GM18951 (cell line): Measurements from ENCODE around the gene MAD1L1.

Source experiments
- POLR2A ChIP-seq: IDR thresholded peaks from 4 replicates; pipeline ENCODE4 v1.6.1; 2011; ENCODE audit warnings: mild to moderate bottlenecking; ENCODE audit not compliant: insufficient read length, insufficient read depth; ENCODE audit errors: extremely low read depth
- in situ Hi-C: fragments of 300-500 bp; cut with MboI; formaldehyde crosslinking; loops from one replicate; pipeline ENCODE4 v1.12.0; 2022; ENCODE audit warnings: low sequenced_read_pairs, mixed read lengths, inconsistent platforms; ENCODE audit not compliant: unreplicated experiment

The MAD1L1 gene

GRCh38 chr7:2115760-2116447, 116.8 kb downstream of the MAD1L1 start:
- no peak for TF ChIP-seq POLR2A
- in situ Hi-C loops = no loop called here

GRCh38 chr7:2114926-2115759, 117.6 kb downstream of the MAD1L1 start:
- in situ Hi-C loops = no loop called here
- no peak for TF ChIP-seq POLR2A

DNA sequence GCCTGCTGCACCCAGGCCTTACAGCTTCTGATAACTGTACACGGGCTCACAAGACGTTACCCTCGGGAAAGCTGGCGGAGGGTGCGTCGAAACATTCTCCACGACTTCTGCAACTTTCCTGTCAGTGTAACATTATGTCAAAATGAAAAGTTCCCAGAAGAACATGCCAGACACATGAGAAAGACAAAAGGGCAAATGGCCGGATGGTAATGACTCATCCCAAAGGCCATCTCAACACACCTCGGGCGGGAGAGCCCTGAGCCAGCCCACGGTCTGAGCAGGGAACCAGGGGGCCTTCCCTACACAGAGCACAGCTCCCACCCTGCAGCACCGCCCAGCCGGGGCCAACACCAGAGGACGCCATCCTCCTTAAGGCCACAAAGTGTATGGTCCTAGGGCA, 118.7 kb downstream of the MAD1L1 start:
- no peak for TF ChIP-seq POLR2A
- in situ Hi-C loops = no loop called here

DNA sequence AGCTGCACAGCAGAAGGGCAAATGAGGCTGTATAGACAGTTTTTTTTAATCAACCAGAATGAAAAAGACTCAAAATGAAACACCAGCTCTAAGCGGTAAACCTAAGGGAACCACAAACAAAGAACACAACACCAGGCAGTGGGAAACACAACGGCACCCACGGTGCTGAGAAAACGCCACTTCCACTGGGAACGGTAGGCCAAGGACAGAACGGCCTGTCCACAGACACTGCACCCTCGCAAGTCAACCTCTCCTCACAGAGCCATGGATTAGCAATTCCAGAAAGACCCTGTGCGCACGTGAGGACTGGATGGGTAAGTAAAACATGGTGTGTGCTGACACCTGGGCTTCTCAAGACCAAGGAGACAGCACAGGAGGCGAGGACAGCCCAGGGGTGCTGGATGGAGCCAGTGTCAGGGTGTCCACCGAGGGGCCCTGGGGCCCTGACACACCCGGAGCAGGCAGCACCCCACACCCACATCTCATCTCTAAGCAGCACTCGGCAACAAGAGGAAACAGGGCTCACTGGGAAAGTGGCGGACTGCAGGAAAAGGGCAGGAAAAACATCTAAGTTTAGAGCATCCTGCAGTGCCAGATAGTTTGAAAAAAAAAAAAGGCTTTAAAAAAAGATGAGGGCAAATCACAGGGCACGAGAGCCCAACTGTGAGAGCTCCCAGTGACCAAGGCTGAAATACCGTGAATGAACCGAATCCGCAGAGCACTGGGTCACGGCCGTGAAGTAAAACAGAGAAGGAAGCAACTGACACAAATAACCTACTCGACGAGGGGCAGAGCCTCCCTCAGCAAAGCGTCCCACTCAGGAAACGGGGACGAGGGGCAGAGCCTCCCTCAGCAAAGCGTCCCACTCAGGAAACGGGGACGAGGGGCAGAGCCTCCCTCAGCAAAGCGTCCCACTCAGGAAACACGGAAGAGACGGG, 120.2 kb downstream of the MAD1L1 start:
- in situ Hi-C loops = no loop called here
- TF ChIP-seq POLR2A = no peak

DNA sequence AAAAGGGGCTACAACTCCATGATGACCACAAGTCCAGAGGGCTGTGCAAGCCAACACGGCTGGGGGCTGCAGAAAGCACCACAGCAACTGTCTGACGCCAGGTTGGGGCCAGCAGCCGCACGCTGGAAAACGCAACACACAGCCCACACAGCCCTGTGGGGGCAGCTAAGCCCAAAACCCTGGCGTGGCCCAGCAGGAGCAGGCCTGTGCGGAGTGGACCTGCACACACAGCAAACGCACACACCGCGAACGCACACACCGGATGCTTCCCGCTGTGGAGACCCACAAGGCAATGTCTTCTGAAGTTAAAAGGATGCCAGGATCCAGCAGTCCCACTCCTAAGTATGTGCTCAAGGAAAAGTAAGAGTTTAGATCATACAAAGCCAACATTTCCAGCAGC, 121.2 kb downstream of the MAD1L1 start:
- in situ Hi-C loops = no loop called here
- no peak for TF ChIP-seq POLR2A

DNA sequence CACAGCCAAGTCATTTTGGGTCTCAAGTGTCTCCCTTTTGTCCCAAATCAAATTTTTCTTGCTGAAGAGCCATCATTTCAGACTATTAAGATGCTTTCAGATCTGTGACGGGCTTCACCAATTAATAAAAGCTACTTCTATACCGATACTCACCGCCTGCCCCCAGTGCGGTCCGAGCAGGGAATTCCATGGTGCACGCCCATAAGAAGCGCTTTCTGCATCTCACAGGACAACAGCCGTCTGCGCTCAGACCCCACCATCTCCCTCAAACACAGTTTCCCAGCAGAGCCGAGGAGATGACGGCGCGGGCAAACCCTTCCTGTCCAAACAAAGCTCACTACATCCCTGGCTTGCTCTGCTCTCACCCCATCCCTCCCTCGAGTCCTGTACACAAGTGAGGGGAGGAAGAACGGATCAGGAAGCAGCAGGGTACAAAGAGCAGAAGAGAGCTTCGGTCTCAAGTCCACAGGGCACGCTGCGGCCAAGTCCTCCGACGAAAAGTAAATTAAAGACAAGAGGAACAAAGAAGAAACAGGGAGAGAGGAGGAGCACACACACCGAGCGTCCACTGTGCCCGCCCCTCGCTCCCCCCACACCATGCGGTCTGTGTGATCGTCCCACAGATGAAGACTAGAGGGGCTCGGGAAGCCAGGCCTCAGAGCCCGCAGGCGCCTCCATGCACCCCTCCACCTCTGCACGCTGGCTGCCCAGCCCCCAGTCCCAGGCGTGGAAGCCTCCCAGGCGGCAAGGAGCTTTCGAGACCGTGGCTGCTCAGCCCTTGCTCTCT, 121.9 kb downstream of the MAD1L1 start:
- no peak for TF ChIP-seq POLR2A
- in situ Hi-C loops = no loop called here

- TF ChIP-seq POLR2A = peak; percentile 30
- in situ Hi-C loops = no loop called here
Measured at GRCh38 chr7:2109936-2110609, 122.7 kb downstream of the MAD1L1 start.

DNA sequence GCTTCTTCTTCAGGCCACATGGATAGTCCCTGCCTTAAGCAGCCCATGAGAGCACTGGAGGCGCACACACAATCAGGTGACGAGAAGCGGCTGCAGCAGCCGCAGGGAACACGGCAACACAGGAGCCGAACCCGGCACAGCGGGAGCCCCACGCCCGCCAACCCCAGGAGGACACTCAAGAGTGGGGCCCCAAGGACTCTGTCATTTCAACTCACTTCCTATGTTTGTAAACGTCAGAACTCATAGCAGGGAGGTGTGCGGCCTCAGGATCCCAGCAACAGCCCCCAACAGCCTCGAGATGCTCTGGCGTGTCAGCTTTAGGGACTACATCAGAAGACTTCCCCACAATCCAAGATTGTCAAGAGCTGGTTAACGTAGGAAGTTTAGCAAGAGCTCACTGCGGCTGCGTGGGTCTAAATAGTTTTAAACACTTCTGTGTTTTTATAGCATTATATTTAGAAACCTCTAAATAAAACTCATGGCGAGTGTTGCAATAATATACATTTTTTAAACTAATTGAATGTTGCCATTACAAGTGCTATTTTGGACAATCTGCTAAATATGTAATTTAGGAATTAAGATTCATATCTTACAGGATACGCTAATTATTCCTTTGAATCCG, 123.4 kb downstream of the MAD1L1 start:
- TF ChIP-seq POLR2A = no peak
- in situ Hi-C loops = no loop called here

DNA sequence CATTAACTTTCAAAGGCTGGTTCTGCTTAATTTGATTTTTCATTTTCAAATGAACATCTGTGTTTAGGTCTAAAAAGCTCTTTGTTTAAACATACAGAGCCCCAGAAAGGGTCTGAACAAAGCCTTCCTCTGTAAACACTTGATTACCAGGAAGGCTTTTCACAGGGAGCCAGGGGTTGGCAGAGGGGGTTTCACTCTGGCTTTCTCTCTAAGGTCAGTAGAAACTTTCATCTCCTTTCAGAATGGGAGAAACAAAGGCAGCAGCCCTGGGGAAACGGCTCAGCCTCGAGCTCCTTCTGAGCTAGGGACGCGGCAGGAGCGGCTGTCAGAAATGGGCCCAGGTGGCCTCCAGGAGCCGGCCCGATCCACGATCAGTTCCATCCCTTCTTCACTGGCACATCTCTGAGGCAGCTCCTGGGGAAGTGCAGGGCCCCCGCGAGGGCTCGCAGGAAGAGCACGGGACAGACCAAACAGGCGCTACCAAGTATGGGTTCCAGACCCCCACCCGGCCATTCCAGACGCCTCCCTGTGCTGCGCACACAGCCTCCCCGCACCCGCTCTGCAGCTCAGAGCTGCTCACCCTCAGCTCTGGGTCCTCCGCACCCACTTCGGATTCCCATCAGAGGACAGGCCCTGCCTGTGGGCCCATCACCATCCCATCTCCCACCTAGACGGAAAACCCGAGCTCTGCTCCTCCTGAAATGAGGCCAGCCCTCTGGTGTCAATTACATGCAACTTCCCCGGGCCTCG, 124.1 kb downstream of the MAD1L1 start:
- no peak for TF ChIP-seq POLR2A
- in situ Hi-C loops = no loop called here

DNA sequence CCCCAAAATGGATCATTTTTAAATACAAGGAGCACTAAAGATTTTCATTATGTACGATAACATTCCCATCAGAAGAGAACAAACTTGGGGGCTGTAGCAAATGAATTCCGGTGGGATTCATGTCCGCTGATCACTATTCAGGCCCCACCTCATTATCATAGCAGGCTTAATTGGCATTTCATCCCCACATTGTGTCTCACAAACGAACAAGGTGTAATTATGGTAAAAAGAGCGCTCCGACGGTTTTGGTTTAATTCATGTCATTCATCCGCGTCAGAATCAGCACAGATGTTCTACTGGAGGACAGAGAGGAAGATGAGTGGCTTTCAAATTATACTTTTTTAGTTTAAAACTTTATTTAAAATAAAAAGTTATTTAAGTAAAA, 124.7 kb downstream of the MAD1L1 start:
- in situ Hi-C loops = no loop called here

More for the DNA sequence above, 124.7 kb downstream of the MAD1L1 start:
- no peak for TF ChIP-seq POLR2A
